ENCODE data around the gene BPIFB6. TPM values are rescaled to one million over a fixed set of nuclear protein-coding genes. Genes with fewer than 3 reads are reported as not detected.

BPIFB6 gene
- total RNA-seq, 4 donors from 2014 or later: not detected

DNA sequence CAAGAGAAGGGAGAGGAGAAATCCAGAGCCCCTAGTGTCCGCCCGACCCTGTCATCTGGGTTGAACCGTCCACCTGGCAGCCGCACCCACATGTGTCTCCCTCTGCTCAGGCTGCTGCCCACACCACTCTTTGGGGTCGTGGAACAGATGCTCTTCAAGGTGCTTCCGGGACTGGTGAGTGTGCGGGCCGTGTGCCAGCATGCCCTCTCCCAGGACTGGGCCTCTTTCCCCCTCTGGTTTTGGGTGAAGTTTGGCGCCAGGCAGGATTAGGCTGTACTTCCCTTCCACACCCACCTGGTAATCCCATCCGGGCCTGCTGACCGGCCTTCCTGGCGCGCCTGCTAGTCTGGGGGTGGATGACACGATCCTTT is 30.2 kb downstream of the BPIFB6 start:
- Histone ChIP-seq H3K36me3 (no peaks in the 10 kb centered on the region), H3K4me1 (no peaks in the 10 kb centered on the region), H3K9me3 (no peaks in the 10 kb centered on the region), H3K27me3 (peaks cover 0 to 28% (median 0%) of the 10 kb centered on the region in 4 donors), H3K27ac (no peak overlapping the region), H3K4me3 (no peak overlapping the region)
- TF ChIP-seq POLR2A (IDR thresholded peaks at IDR 0.05): no peak
- TF ChIP-seq, protein P1, sequence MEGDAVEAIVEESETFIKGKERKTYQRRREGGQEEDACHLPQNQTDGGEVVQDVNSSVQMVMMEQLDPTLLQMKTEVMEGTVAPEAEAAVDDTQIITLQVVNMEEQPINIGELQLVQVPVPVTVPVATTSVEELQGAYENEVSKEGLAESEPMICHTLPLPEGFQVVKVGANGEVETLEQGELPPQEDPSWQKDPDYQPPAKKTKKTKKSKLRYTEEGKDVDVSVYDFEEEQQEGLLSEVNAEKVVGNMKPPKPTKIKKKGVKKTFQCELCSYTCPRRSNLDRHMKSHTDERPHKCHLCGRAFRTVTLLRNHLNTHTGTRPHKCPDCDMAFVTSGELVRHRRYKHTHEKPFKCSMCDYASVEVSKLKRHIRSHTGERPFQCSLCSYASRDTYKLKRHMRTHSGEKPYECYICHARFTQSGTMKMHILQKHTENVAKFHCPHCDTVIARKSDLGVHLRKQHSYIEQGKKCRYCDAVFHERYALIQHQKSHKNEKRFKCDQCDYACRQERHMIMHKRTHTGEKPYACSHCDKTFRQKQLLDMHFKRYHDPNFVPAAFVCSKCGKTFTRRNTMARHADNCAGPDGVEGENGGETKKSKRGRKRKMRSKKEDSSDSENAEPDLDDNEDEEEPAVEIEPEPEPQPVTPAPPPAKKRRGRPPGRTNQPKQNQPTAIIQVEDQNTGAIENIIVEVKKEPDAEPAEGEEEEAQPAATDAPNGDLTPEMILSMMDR (IDR thresholded peaks at IDR 0.05): no peak
- no peak for DNase-seq
- intact Hi-C loops (cut with DNase I): no loop called here
- WGBS, 2 donors: 36 to 75% methylated on average over 9 to 12 of the region's 14 CpGs

DNA sequence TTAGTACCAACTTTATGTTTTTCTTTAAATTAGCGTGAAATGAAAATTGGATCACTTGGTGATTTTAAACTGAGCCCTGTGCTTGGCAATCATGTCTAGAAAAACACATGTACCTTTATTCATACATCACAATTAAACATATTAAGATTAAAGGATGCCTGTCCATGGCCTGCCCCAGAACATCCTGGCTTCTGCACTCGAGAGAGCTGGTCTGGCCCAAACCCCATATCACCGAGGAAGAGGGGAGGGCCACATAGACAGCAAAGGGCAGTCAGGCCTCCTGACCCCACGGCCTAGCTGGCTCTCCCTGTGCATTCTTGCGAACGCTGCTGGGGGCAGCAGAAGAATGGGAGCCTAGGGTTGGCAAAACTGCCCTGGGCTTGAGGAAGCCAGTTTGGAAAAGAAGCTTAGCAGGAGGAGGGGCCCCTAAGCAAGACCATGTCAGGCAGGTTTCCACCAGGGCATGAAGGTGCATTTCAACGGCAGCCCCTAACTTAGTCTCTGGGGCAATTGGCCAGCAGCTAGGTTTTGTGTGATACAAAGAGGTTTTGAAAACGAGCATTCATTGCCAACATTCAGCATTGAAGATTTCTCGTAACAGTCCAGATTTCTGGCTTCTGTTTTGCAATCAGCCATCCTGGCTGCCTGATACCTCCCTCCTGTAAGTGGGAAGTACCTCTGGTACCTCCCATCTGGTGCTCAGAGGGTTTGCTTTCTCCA is 30.8 kb downstream of the BPIFB6 start:
- Histone ChIP-seq H3K27me3 (peaks cover 0 to 22% (median 0%) of the 10 kb centered on the region in 4 donors), H3K27ac (no peak overlapping the region), H3K9me3 (no peaks in the 10 kb centered on the region), H3K36me3 (no peaks in the 10 kb centered on the region), H3K4me3 (no peak overlapping the region), H3K4me1 (no peaks in the 10 kb centered on the region)
- TF ChIP-seq POLR2A (IDR thresholded peaks at IDR 0.05): no peak
- TF ChIP-seq, protein P1 (IDR thresholded peaks at IDR 0.05): no peak
- 39 to 46% methylated on average over 6 to 9 of the region's 9 CpGs for WGBS, 2 donors
- intact Hi-C loops (cut with DNase I): no loop called here
- no peak for DNase-seq

DNA sequence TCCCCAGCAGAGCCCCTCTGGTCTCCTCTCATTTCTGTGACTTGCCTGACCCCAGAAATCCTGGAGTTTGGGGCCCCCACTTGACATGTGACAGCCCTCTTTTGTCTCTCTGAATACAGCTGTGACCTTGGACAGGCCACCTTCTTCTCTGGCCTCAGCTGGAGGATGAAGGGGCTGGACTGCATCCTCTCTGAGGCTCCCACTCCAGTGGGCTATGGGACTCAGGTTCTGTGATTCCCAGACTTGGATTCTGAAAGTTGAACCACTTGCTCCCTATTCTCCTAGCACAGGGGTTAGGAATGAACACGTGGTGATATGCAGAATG is 31.3 kb downstream of the BPIFB6 start:
- intact Hi-C loops (cut with DNase I): no loop called here
- TF ChIP-seq, protein P1 (IDR thresholded peaks at IDR 0.05): no peak
- TF ChIP-seq POLR2A (IDR thresholded peaks at IDR 0.05): no peak
- Histone ChIP-seq H3K36me3 (no peaks in the 10 kb centered on the region), H3K9me3 (no peaks in the 10 kb centered on the region), H3K4me3 (no peak overlapping the region), H3K27ac (no peak overlapping the region), H3K27me3 (peaks cover 0 to 21% (median 0%) of the 10 kb centered on the region in 4 donors), H3K4me1 (no peaks in the 10 kb centered on the region)
- no peak for DNase-seq
- WGBS, 2 donors: 78% methylated on average over 1 of the region's 1 CpG; no CpG with 5 or more reads in 1 of the 2 donors

GRCh38 chr20:33063271-33063670 is 31.8 kb downstream of the BPIFB6 start:
- DNase-seq: no peak
- intact Hi-C loops (cut with DNase I): no loop called here
- TF ChIP-seq POLR2A (IDR thresholded peaks at IDR 0.05): no peak
- TF ChIP-seq, protein P1 (IDR thresholded peaks at IDR 0.05): no peak

DNA sequence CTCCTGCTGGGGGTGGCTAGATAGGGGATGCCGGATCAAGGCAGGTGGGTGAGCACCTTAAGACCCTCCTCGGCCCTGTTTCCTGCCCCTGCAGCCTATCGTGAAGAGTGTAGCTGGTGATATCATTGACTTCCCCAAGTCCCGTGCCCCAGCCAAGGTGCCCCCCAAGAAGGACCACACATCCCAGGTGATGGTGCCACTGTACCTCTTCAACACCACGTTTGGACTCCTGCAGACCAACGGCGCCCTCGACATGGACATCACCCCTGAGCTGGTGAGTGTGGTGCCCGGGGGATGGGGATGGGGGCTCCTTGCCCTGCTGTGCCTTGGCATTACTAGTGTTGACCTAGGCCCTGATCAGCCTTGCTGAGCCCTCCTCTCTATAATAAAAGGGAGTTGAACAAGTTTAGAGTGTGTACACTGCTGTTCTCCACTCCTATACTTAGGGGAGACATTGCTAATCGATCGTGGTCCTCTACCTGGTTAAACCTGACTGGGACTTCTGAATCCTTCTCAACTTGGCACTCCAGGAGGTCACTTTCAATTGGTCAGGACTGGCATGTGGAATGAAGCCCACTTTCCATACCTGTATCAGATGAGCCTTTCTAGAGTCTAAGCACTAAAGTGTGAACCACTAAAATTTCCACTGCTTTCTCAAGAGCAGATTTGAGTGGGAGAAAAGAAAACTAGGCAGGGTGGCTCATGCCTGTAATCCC is 33.3 kb downstream of the BPIFB6 start:
- Histone ChIP-seq H3K27me3 (peaks cover 0 to 18% (median 0%) of the 10 kb centered on the region in 4 donors), H3K4me1 (no peaks in the 10 kb centered on the region), H3K27ac (no peak overlapping the region), H3K9me3 (no peaks in the 10 kb centered on the region), H3K36me3 (no peaks in the 10 kb centered on the region), H3K4me3 (no peak overlapping the region)
- DNase-seq: no peak
- TF ChIP-seq, protein P1 (IDR thresholded peaks at IDR 0.05): no peak
- TF ChIP-seq POLR2A (IDR thresholded peaks at IDR 0.05): no peak
- 85 to 100% methylated on average over 2 to 3 of the region's 11 CpGs for WGBS, 2 donors
- intact Hi-C loops (cut with DNase I): no loop called here

More at GRCh38 chr20:33063271-33063670, 31.8 kb downstream of the BPIFB6 start:
- Histone ChIP-seq H3K4me3 (no peak overlapping the region), H3K36me3 (no peaks in the 10 kb centered on the region), H3K27ac (no peak overlapping the region), H3K27me3 (peaks cover 0 to 21% (median 0%) of the 10 kb centered on the region in 4 donors), H3K4me1 (no peaks in the 10 kb centered on the region), H3K9me3 (no peaks in the 10 kb centered on the region)
- 79 to 100% methylated on average over 2 to 6 of the region's 6 CpGs for WGBS, 2 donors

All from esophagus squamous epithelium (tissue), 5 donors.